NCI-H146 (cell line): ENCODE results near the gene DIO1.

Experiments used
- DNase-seq: peaks from one replicate; lab custom pipeline; 2025; lab: John Stamatoyannopoulos, UW

DIO1 gene

GRCh38 chr1:53894644-53895043, 657 bp downstream of the DIO1 start:
- DNase-seq, result no peak

- no peak for DNase-seq
These were observed 1.4 kb downstream of the DIO1 start for GRCh38 chr1:53895421-53895820.

- no peak for DNase-seq
These were observed 2.7 kb downstream of the DIO1 start for GRCh38 chr1:53896635-53897229.

- no peak for DNase-seq
These were observed 5.2 kb downstream of the DIO1 start for GRCh38 chr1:53899206-53899628.

GRCh38 chr1:53899708-53900107, 5.7 kb downstream of the DIO1 start:
- no peak for DNase-seq

- DNase-seq, result no peak
These were observed 8.5 kb downstream of the DIO1 start for GRCh38 chr1:53902235-53903138.

- DNase-seq, result no peak
These were observed 11.5 kb downstream of the DIO1 start for GRCh38 chr1:53905509-53905908.

GRCh38 chr1:53906121-53906520, 12.1 kb downstream of the DIO1 start:
- no peak for DNase-seq

GRCh38 chr1:53909946-53910345, 16.0 kb downstream of the DIO1 start:
- DNase-seq, result no peak

GRCh38 chr1:53911442-53911841, 17.5 kb downstream of the DIO1 start:
- DNase-seq, result no peak

GRCh38 chr1:53913352-53914033, 19.5 kb downstream of the DIO1 start:
- DNase-seq, result no peak

GRCh38 chr1:53918343-53918742, 24.4 kb downstream of the DIO1 start:
- no peak for DNase-seq

- no peak for DNase-seq
These were observed 25.7 kb downstream of the DIO1 start for GRCh38 chr1:53919675-53920066.

GRCh38 chr1:53927376-53927881, 33.4 kb downstream of the DIO1 start:
- DNase-seq, result no peak

GRCh38 chr1:53929246-53929960, 35.4 kb downstream of the DIO1 start:
- no peak for DNase-seq

GRCh38 chr1:53930932-53931331, 36.9 kb downstream of the DIO1 start:
- DNase-seq, result no peak

GRCh38 chr1:53931523-53931922, 37.5 kb downstream of the DIO1 start:
- no peak for DNase-seq

GRCh38 chr1:53934170-53934765, 40.3 kb downstream of the DIO1 start:
- no peak for DNase-seq

- DNase-seq, result no peak
These were observed 42.4 kb downstream of the DIO1 start for GRCh38 chr1:53936430-53936829.

GRCh38 chr1:53938136-53938830, 44.3 kb downstream of the DIO1 start:
- no peak for DNase-seq
